Cardiac septum (tissue), 1 donor: ENCODE measurements around the gene LTA. TPM values are rescaled to one million over a fixed set of nuclear protein-coding genes. Genes with fewer than 3 reads are reported as not detected.

Experiments used
- DNase-seq: peaks from one replicate; pipeline ENCODE4 v3.0.0-alpha.2; 2020; ENCODE audit warnings: low spot score
- intact Hi-C: fragments of 100-400 bp; cut with DNase I; formaldehyde crosslinking; loops from one replicate; pipeline ENCODE4 v1.14.0; 2022
- total RNA-seq: library from RNA; stranded (reverse); fragmentation: NEBNext Ultra II Directional; extraction: Animal tissue kit (Norgen Biotek cat#: 25700); gene quantifications from one replicate; pipeline ENCODE4 v1.2.1, GENCODE V29; 2021
- donor health status: DM: no; HTN: no; CAD: no.

The LTA gene
- total RNA-seq, 1 donor from 2014 or later = not detected

- intact Hi-C loops = no loop called here
- peak; percentile 90 for DNase-seq
Measured at GRCh38 chr6:31559958-31560696, 12.0 kb upstream of the LTA start.

GRCh38 chr6:31560697-31561058, 11.4 kb upstream of the LTA start:
- DNase-seq = no peak
- intact Hi-C loops = no loop called here

- intact Hi-C loops = no loop called here
- DNase-seq = no peak
Measured at GRCh38 chr6:31567531-31568370, 4.3 kb upstream of the LTA start.

GRCh38 chr6:31568537-31568961, 3.5 kb upstream of the LTA start:
- intact Hi-C loops = no loop called here

GRCh38 chr6:31569861-31570536, 2.1 kb upstream of the LTA start:
- DNase-seq = no peak
- intact Hi-C loops = no loop called here

More at GRCh38 chr6:31568537-31568961, 3.5 kb upstream of the LTA start:
- DNase-seq = no peak

- no peak for DNase-seq
- intact Hi-C loops = no loop called here
Measured at GRCh38 chr6:31573239-31574105, 1.4 kb downstream of the LTA start.

- no peak for DNase-seq
- intact Hi-C loops = no loop called here
Measured at GRCh38 chr6:31574106-31575061, 2.3 kb downstream of the LTA start.

GRCh38 chr6:31575335-31575901, 3.3 kb downstream of the LTA start, which contains the start of gene TNF:
Gene TNF, plus strand, starts transcription at chr6:31575565. Its CDS starts 177 bp downstream, at chr6:31575742.
- DNase-seq = no peak
- intact Hi-C loops = no loop called here

- intact Hi-C loops = no loop called here
- no peak for DNase-seq
Measured at GRCh38 chr6:31575952-31576685, 4.0 kb downstream of the LTA start.

- no peak for DNase-seq
- intact Hi-C loops = no loop called here
Measured at GRCh38 chr6:31576897-31577578, 4.9 kb downstream of the LTA start.

- intact Hi-C loops = no loop called here
- no peak for DNase-seq
Measured at GRCh38 chr6:31577579-31577966, 5.5 kb downstream of the LTA start.

GRCh38 chr6:31578184-31579118, 6.4 kb downstream of the LTA start:
- intact Hi-C loops = no loop called here
- DNase-seq = no peak

GRCh38 chr6:31579119-31579505, 7.0 kb downstream of the LTA start:
- no peak for DNase-seq
- intact Hi-C loops = no loop called here

- DNase-seq = no peak
- intact Hi-C loops = loop anchor here (2.0 to 5.0 kb wide), 2 partner anchors 19 to 32 kb away; partner anchors contain the start of genes ATP6V1G2 and NFKBIL1
Measured at GRCh38 chr6:31579546-31580437, 7.7 kb downstream of the LTA start.

- DNase-seq = no peak
- intact Hi-C loops = loop anchor here (2.0 to 5.0 kb wide), 2 partner anchors 18 to 33 kb away; partner anchors contain the start of genes ATP6V1G2 and NFKBIL1
Measured at GRCh38 chr6:31580438-31580740, 8.3 kb downstream of the LTA start.
